GM19043 (cell line): ENCODE data around the gene DCP1A.
"Not testable (repeated sequence)": the region's sequence is repeated elsewhere in the genome, so short reads cannot be mapped to it uniquely, and the experiment has no call there.

ENCODE experiments used
- ATAC-seq: cut with Tn5 transposase; IDR thresholded peaks from one replicate; pipeline ENCODE4 v1.9.1; 2021; ENCODE audit warnings: low read depth; ENCODE audit not compliant: unreplicated experiment

The DCP1A gene

DNA sequence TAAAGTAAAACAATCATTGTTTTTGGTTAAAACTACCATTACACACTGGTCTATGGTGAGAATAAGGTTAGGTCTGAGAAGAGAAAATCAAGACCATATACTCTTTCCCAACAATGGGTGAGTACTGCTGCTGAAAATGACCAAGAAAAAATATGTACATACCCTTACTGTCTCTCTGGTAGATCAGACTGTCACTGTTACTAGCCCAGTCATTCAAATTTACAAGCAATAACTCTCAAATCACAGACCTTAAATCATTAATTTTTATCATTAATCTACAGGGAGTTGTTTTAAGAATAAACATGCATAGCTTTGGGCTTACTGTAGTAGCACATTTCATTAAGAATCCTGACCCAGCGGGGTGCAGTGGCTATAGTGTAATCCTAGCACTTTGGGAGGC, 17.4 kb downstream of the DCP1A start:
- ATAC-seq = no peak

DNA sequence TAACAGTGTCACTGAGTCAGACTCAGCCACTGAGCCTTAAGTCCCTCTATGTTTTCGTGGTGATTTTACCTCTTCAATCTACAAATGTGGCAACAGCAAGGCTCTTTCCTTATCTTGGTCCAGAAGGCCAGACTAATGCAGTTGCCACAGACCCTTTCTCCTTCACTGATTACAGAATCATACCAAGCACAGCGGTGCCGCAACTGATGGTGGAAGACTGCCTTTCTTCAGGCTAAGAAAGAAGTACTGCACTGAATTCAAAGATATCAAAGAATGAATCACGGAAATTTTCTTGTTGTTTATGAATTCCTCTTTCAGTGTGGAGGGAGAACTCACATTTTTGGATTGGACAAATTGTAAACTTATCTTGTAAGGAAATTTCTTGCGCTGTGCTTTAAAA, 18.6 kb downstream of the DCP1A start:
- ATAC-seq = no peak

DNA sequence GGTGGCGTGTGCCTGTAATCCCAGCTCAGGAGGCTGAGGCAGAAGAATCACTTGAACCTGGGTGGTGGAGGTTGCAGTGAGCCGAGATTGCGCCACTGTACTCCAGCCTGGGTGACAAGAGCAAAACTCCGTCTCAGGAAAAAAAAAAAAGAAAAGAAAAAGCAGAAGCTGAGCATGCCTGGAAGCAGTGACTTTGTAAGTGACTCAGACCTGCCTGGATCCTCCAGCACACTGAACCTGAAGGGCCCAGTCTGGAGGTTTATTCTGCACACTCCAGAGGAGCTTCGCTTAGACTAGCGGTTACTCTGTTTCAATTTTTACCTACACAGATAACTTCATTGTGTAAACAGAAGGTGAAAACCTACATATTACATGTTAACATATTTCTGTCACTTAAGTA, 19.4 kb downstream of the DCP1A start:
- ATAC-seq = not testable (repeated sequence)

GRCh38 chr3:53324105-53324504, 23.2 kb downstream of the DCP1A start:
- ATAC-seq = no peak

GRCh38 chr3:53320697-53321096, 26.6 kb downstream of the DCP1A start:
- ATAC-seq = no peak

DNA sequence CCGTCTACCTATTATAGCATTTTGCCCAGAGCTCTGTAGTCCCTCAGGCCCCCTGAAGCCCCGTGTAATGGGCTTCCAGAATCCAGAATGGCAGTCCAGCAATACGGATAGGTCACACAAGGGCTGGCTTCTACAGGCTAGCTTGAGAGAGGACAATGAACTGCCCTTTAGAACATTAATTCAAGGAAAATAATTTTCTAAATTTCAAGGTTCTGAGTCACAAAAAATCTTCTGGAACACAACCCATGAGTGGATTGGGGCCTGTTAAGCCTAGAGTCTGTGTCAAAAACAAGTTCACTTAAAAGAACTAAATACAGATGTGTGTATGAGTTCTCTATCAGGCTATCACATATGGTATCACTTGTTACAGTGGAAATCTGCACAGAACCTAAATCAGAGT, 28.8 kb downstream of the DCP1A start:
- ATAC-seq = no peak

GRCh38 chr3:53312832-53313231, 34.5 kb downstream of the DCP1A start:
- ATAC-seq = no peak

DNA sequence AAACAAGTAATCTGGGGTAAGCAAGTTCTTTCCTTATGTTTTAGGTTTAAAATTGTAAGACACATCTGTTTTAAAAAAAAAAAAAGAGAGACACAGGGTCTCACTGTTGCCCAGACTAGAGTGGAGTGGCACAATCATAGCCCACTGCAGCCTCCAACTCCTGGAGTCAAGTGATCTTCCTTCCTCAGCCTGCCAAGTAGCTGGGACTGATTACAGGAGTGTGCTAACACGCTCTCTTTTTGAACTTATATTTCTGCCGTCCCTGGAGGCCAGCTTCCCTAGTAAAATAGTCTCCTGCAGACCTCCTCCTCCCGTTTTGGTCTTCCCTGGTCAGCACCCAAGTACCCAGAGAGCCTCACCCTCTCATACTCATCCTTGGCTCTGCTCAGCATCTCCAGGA, 35.5 kb downstream of the DCP1A start:
- no peak for ATAC-seq

DNA sequence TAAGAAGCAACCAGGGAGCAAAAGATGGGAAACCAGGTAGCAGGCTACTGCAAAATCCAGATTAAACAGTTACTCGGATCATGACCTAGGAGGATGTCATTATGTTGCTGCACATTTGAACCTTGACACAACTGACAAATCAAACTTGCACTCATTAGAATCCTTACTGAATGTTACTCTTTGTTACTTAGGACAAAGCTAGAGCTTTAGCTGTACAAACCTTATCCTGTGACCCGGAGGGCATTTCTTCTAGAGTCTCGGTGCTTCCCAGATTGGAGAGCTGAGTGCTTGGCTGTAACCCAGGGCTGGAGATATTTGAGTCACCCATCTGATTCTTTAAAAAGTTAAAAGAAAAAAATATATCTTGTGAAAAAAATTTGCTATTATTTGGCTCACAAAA, 43.4 kb downstream of the DCP1A start:
- ATAC-seq = no peak

DNA sequence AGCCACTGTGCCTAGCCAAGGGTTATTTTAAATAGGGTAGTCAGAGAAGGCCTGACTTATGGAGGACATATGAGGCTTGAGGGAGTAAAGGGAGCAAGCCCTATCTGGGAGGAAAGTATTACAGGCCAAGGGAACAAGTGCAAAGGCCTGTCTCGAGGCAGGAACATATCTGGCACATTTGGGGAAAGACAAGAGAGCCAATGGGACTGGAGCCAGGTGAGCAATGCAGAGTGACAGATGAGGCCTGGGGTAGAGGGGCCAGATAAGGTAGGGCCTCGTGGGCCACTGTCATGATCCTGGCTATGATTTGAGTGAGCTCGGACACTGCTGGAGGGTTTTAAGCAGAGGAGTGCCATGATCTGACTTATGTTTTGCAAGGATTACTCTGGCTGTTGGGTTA, 43.8 kb downstream of the DCP1A start:
- ATAC-seq = no peak

- no peak for ATAC-seq
Observed at GRCh38 chr3:53300826-53301225, 46.5 kb downstream of the DCP1A start.

DNA sequence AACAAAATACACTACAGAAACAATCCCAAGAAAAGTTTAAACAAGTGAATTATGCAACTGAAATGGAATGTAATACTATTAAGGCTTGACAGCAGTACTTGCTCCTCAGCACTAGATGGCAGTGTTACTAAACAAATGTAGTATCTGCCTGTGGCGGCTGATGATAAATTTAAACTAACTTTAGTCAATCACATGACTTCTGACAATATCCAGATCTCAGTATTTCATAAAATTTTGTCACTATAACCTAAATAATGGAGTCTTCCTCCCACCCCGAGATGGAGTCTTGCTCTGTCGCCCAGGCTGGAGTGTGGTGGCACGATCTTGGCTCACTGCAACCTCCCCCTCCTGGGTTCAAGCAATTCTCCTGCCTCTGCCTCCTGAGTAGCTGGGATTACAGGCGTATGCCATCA, 47.7 kb downstream of the DCP1A start:
- ATAC-seq = not testable (repeated sequence)

DNA sequence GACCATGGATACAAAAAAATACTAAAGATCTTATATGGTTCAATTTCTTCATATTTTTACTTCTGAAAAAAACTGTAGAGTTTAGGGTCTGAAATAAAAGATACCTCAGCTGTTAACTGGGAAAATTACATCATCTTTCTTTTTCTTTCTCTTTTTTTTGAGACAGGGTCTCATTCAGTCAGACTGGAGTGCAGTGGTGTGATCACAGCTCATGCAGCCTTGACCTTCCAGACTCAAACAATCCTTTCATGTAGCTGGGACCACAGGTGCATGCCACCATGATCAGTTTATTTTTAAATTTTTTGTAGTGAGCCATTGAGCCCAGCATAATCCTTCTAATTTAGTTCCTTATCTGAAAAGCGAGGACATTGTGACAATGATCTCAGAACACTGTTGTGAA, 51.9 kb downstream of the DCP1A start:
- ATAC-seq = no peak

DNA sequence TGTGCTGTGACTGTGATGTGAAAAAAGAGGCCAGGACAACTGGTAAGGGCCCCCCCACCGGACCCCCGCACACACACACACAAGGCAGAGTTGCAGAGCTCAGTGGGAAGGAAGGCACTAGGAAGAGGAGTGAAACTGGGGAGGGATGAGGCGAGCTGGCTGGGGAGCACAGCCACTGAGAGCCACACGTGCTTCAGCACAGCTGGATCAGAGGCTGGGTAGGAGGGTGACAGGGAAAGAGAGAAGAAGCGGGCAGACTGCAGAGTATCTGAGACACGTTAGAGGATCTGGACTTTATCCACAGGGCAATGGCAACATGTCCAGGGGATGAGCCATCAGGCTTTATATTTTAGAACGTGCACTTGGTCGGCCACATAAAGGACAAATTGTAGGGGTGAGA, 53.5 kb downstream of the DCP1A start:
- ATAC-seq = no peak

GRCh38 chr3:53288214-53288613, 59.1 kb downstream of the DCP1A start:
- ATAC-seq = no peak

- no peak for ATAC-seq
Observed at GRCh38 chr3:53287131-53287629, 60.2 kb downstream of the DCP1A start.

- ATAC-seq = no peak
Observed at GRCh38 chr3:53286727-53287126, 60.6 kb downstream of the DCP1A start.

- no peak for ATAC-seq
Observed at GRCh38 chr3:53282581-53282980, 64.8 kb downstream of the DCP1A start.

DNA sequence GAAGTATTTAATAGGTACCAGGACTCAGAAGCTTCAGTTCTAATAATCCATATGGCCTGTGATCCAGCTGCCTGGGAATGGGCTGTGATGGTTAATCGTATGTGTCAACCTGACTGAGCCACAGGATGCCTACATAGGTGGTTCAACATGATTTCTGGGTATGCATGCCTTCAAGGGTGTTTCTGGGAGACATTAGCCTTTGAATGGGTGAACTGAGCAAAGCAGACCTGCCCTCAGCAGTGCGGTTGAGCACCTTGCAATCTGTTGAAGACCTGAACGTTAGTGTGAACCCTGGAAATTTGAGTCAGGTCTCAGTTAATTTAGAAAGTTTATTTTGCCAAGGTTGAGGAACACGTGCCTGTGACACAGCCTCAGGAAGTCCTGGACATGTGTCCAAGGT, 68.7 kb downstream of the DCP1A start:
- ATAC-seq = no peak

GRCh38 chr3:53274938-53275605, 72.3 kb downstream of the DCP1A start:
- no peak for ATAC-seq

DNA sequence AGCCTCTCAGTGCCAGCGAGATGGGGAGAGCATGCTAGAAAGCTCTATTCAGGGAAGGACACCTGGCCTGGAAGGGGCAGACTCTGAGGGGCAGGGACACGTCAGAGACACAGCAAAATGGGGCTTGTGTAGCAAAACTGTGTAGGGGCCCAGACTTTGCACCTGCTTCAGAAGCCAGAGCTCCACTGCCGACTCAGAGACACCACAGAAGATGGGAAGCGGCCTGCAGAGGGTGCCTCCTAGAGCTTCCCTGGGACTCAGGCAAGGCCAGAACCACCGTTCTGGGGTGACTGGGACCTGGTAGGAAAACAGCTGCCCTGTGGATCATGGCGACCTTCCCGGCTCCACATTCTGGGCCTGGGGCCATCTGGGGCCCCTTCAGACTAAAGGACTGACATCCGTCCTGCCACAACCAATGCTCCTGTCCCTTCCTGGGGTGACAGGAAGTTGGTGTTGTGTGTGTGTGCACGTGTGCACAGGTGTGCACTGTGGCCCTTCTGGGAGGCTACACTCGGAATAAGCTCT, 74.1 kb downstream of the DCP1A start:
- no peak for ATAC-seq
